ENCODE measurements around the gene ATIC.

DNA sequence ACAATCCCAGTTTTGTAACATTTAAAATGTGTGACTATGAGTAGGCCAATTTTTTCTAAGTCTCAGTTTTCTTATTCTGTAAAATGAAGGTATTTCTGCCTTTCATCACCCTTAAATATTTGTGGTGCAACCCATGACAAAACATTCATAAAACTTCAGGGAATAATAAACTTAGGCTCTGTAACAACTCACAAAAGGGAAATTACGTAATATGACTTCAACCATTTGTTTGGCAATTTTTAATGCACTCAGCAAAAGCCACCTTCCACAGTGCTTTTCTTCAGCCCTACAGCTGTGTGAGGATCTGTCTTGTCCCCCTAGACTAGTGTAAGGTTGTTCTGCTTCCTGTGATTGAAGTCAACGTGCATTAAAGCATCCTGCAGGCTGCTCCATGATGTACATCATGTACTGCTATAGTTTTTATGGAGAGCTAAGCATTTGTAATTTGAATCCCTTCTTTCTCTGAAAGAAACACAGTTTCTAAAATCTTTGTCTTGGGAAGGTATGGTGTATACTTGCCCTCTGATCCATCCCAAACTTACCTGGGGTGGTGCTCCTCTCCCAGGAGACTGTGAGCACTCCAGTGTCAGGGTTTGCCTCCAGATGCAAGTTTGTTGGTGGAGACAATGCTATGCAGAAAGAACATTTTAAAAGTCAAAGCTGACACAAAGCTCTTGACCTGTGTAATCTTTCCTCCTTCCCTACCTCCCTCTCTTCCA is 84.9 kb downstream of the ATIC start:
- TF ChIP-seq CTCF (IDR thresholded peaks at IDR 0.05) (no peak), ZFX (IDR thresholded peaks at IDR 0.05; ENCODE audit: borderline replicate concordance) (no peak)

Data from 22Rv1 (cell line).